GM12878 (cell line): ENCODE results near the gene HMOX2. TPM values are rescaled to one million over a fixed set of nuclear protein-coding genes. Genes with fewer than 3 reads are reported as not detected.

ENCODE experiments used
- ATAC-seq: fragments of 200-7000 bp; cut with Tn5 transposase; 3 replicates; pipeline ENCODE4 v1.9.1; 2020; ENCODE audit warnings: mild to moderate bottlenecking, moderate library complexity
- BruUV-seq: library from RNA; stranded (reverse); fragments of 400-500 nt; replicated peaks from 2 replicates; lab custom pipeline; 2021; lab: Mats Ljungman, UMichigan
- CTCF ChIA-PET: fragments of 300-600 bp; sonication (Branson Sonifier 250); formaldehyde crosslinking; extraction: SDS; loops from one replicate; lab custom pipeline; 2021; ENCODE audit warnings: inconsistent platforms; lab: Yijun Ruan, JAX
- POLR2A ChIA-PET: fragments of 350-600 bp; formaldehyde crosslinking; extraction: SDS; loops from one replicate; lab custom pipeline; 2021; ENCODE audit warnings: inconsistent platforms; lab: Charles Lee
- RAD21 ChIA-PET: fragments of 300-600 bp; sonication (Branson Sonifier 250); formaldehyde crosslinking; loops from one replicate; lab custom pipeline; 2023; ENCODE audit warnings: antibody characterized with exemption; ENCODE audit not compliant: unreplicated experiment; lab: Charles Lee
- SMC1A ChIA-PET: fragments of 300-600 bp; sonication (Branson Sonifier 250); formaldehyde crosslinking; loops from one replicate; lab custom pipeline; 2023; ENCODE audit not compliant: unreplicated experiment, uncharacterized antibody; lab: Charles Lee
- DNase-seq: peaks from one replicate; pipeline ENCODE4 v3.0.0-alpha.2; 2011; ENCODE audit warnings: low read depth, low spot score
- FAIRE-seq: peaks from 3 replicates; lab custom pipeline; 2011; peaks lifted over from hg19 to GRCh38; lab: Jason Lieb, UNC
- H2AFZ ChIP-seq: 2 replicates; pipeline ENCODE4 v1.6.0; 2011; ENCODE audit warnings: low read depth, low read length, control low read depth; ENCODE audit not compliant: control insufficient read depth
- H3K27ac ChIP-seq: 2 replicates; pipeline ENCODE4 v1.5.1; 2011; ENCODE audit warnings: control low read depth; ENCODE audit not compliant: control insufficient read depth, insufficient read depth
- H3K27me3 ChIP-seq, 2 experiments: replicated peaks in 1 of 2; 2 replicates each; pipeline versions ENCODE4 v1.6.0 to v1.6.1; 2011; ENCODE audit warnings: low read length in 1 of 2; ENCODE audit not compliant: control insufficient read depth in 2 of 2, insufficient read depth in 2 of 2
- H3K36me3 ChIP-seq, 2 experiments: 2 replicates each; pipeline ENCODE4 v1.5.1; 2011; ENCODE audit warnings: low read length in 1 of 2; ENCODE audit not compliant: control insufficient read depth in 2 of 2, insufficient read depth in 2 of 2
- H3K4me1 ChIP-seq: 2 replicates; pipeline ENCODE4 v1.6.1; 2011; ENCODE audit warnings: mild to moderate bottlenecking, low read length, moderate library complexity, mixed read lengths; ENCODE audit not compliant: control insufficient read depth, insufficient read depth
- H3K4me2 ChIP-seq: 2 replicates; pipeline ENCODE4 v1.6.0; 2011; ENCODE audit warnings: control low read depth; ENCODE audit not compliant: control insufficient read depth, insufficient read depth
- H3K4me3 ChIP-seq: fragments of 200-600 bp; sonication (generic); 2 replicates; pipeline ENCODE4 v1.5.1; 2016
- H3K79me2 ChIP-seq: 2 replicates; pipeline ENCODE4 v1.6.0; 2011; ENCODE audit warnings: low read length; ENCODE audit not compliant: control insufficient read depth, insufficient read depth
- H3K9ac ChIP-seq: 2 replicates; pipeline ENCODE4 v1.8.0; 2011; ENCODE audit warnings: low read length, control low read depth, mixed read lengths; ENCODE audit not compliant: control insufficient read depth, insufficient read depth
- H3K9me3 ChIP-seq: replicated peaks from 3 replicates; pipeline ENCODE4 v1.5.1; 2011; ENCODE audit warnings: mild to moderate bottlenecking, low read length; ENCODE audit not compliant: control insufficient read depth, insufficient read depth
- H4K20me1 ChIP-seq: 2 replicates; pipeline ENCODE4 v1.6.0; 2011; ENCODE audit not compliant: control insufficient read depth, insufficient read depth
- BHLHE40 ChIP-seq, 2 experiments: fragments of 450-650 bp in 1 of 2; IDR thresholded peaks; 2 replicates each; pipeline ENCODE4 v1.6.1; 2011 to 2017; ENCODE audit warnings: low read depth in 2 of 2, borderline replicate concordance in 1 of 2, improper control_type of control experiment in 1 of 2, low read length in 1 of 2, mild to moderate bottlenecking in 1 of 2
- RB1 ChIP-seq: fragments of 450-650 bp; formaldehyde crosslinking; IDR thresholded peaks from 2 replicates; pipeline ENCODE4 v1.6.1; 2017; ENCODE audit warnings: mild to moderate bottlenecking, borderline replicate concordance
- RELA ChIP-seq: fragments of 450-650 bp; IDR thresholded peaks from 2 replicates; pipeline ENCODE4 v1.8.0; 2014; ENCODE audit warnings: borderline replicate concordance; ENCODE audit not compliant: partially characterized antibody
- ZNF687 ChIP-seq: fragments of 450-650 bp; IDR thresholded peaks from 2 replicates; pipeline ENCODE4 v1.6.1; 2017; ENCODE audit warnings: mild to moderate bottlenecking, moderate library complexity
- WGBS: methylation state at CpG from one replicate; pipeline ENCODE4 v1.1.6; 2016; ENCODE audit warnings: low lambda C conversion rate; ENCODE audit not compliant: insufficient replicate concordance, insufficient coverage; ENCODE audit errors: missing lambda C conversion rate; 5-methylcytosine and 5-hydroxymethylcytosine counted together
- in situ Hi-C: fragments of 300-500 bp; cut with MboI; formaldehyde crosslinking; loops from 9 replicates; pipeline ENCODE4 v1.14.3; 2018; ENCODE audit warnings: mixed read lengths
- intact Hi-C: fragments of 100-400 bp; cut with micrococcal nuclease; formaldehyde crosslinking; loops from one replicate; pipeline ENCODE4 v1.14.2; 2022; ENCODE audit not compliant: unreplicated experiment
- polyA plus RNA-seq, 11 experiments: library from polyadenylated mRNA; depleted of rRNA in 4 of 11; unstranded in 6 of 11; stranded (reverse) in 5 of 11; fragments of >200 nt; fragmentation: Nextera tagmentation in 4 of 11; fragmentation: Illumina TruSeq in 1 of 11; extraction: Ambion mirVana in 4 of 11; extraction: Trizol in 1 of 11; gene quantifications; 1 replicate in 1 of 11; 2 replicates in 10 of 11; pipeline versions ENCODE4 v1.2.1 to v1.2.3, GENCODE V29; 2011 to 2016; ENCODE audit warnings: inconsistent platforms in 2 of 11, missing spikeins in 2 of 11, low read depth in 1 of 11
- total RNA-seq, 4 experiments: library from RNA; depleted of rRNA in 3 of 4; stranded (reverse); fragments of >200 nt in 3 of 4; fragmentation: Illumina TruSeq in 1 of 4; extraction: Trizol in 1 of 4; gene quantifications; 2 replicates each; pipeline versions ENCODE4 v1.2.1 to v1.2.3, GENCODE V29; 2013 to 2021

The HMOX2 gene
- total and polyA plus RNA-seq, 10 of the 15 experiments (the other 5 are each of a cell fraction or from before 2014, with no cell fraction given) = 26.4 to 111 (median 57.8) TPM

GRCh38 chr16:4481526-4481925 lies 5.3 kb downstream of the HMOX2 start:
- Histone ChIP-seq H3K9me3 (no peaks in the 10 kb centered on the region), H3K27me3 (no peaks in the 10 kb centered on the region), H2AFZ (no peak overlapping the region), H3K36me3 (peaks cover 1 to 10% of the 10 kb centered on the region in 2 experiments; a peak in 3 of 4 replicates), H3K4me2 (no peak overlapping the region), H4K20me1 (no peaks in the 10 kb centered on the region), H3K27ac (no peak overlapping the region), H3K4me3 (no peak overlapping the region), H3K4me1 (no peaks in the 10 kb centered on the region), H3K79me2 (peaks cover 17% of the 10 kb centered on the region), H3K9ac (no peak overlapping the region)
- FAIRE-seq (no peak), ATAC-seq (no peak), DNase-seq (no peak)
- intact Hi-C loops = no loop called here
- in situ Hi-C loops = no loop called here
- ChIA-PET POLR2A (interaction anchor here (0.7 kb wide), 1 partner anchor 199 kb away, joined by 3 read pairs; no protein-coding TSS in a partner anchor), RAD21 (interaction anchor here (0.7 kb wide), 1 partner anchor 8 kb away, joined by 3 read pairs; no protein-coding TSS in a partner anchor), SMC1A (no interaction called here), CTCF (interaction anchor here (0.8 kb wide), 1 partner anchor 67 kb away, joined by 3 read pairs; no protein-coding TSS in a partner anchor)
- TF ChIP-seq RELA (no peak), ZNF687 (no peak), RB1 (no peak), BHLHE40 (IDR thresholded peaks at IDR 0.05; ENCODE audit: borderline replicate concordance in 1 of 2, low read depth in 2 of 2, low read length in 1 of 2) (no peak)
- BruUV-seq = no TSS peak
- WGBS = 93% methylated on average over 2 of the region's 2 CpGs
